Measurements from ENCODE around the gene MGMT. TPM values are rescaled to one million over a fixed set of nuclear protein-coding genes. Genes with fewer than 3 reads are reported as not detected.

The MGMT gene
- total and polyA plus RNA-seq, 4 donors: 9.9 to 39.6 (median 23.2) TPM

DNA sequence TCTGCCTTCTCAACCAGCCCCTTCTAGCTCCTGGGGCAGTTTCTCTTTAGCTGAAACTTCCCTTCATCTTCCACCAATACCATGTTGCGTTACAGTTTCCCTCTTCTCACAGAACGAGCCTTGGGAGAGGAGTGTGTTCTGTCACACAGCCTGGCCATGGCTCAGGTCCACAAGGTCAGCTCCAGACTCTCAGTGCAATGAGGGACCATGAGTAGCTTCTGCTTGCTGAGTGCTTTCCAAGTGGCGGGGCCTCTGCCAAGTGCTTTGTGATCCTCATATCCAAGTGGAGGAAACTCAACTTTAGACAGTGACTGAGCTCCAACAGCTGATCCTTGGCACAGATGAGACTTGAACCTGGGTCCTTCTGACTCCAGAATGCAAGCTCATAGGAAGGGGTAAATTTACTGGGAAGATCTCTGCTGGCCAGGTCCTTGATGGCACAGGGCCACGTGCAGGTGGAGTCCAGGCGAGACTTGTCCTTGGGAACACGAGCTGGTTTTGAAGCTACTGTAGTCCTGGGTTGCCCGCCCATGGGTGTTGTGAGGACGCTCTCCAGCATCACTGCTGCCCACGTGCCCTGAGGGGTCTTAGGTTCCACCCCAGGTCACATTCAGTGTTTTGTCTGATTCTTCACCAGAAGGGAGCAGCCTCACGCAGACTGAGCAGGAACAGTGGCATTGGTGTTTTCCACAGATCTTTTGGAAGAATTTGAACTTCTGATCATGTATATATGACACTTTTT is 259.0 kb downstream of the MGMT start:
- DNase-seq (no peak), ATAC-seq (ENCODE audit: insufficient read depth, low FRiP score) (no peak)
- no peak overlapping the region for H3K4me3 ChIP-seq
- H3K4me1 ChIP-seq (ENCODE audit: control insufficient read depth in 5 of 5, insufficient read depth in 5 of 5, low read length in 5 of 5): peaks cover 0 to 1% (median 0%) of the 10 kb centered on the region in 5 donors
- peaks cover 0 to 5% (median 0%) of the 10 kb centered on the region in 4 donors for H3K36me3 ChIP-seq (ENCODE audit: control insufficient read depth in 4 of 4, insufficient read depth in 4 of 4, low read length in 4 of 4)
- H3K9me3 ChIP-seq (ENCODE audit: control insufficient read depth in 4 of 4, insufficient read depth in 3 of 4, low read length in 3 of 4): peaks cover 0 to 22% (median 4%) of the 10 kb centered on the region in 4 donors
- H3K27me3 ChIP-seq (ENCODE audit: control insufficient read depth in 3 of 3, insufficient read depth in 3 of 3, low read length in 2 of 3): no peaks in the 10 kb centered on the region
- 95 to 96% methylated on average over 10 of the region's 10 CpGs for WGBS, 2 donors
- TF ChIP-seq, protein P1, sequence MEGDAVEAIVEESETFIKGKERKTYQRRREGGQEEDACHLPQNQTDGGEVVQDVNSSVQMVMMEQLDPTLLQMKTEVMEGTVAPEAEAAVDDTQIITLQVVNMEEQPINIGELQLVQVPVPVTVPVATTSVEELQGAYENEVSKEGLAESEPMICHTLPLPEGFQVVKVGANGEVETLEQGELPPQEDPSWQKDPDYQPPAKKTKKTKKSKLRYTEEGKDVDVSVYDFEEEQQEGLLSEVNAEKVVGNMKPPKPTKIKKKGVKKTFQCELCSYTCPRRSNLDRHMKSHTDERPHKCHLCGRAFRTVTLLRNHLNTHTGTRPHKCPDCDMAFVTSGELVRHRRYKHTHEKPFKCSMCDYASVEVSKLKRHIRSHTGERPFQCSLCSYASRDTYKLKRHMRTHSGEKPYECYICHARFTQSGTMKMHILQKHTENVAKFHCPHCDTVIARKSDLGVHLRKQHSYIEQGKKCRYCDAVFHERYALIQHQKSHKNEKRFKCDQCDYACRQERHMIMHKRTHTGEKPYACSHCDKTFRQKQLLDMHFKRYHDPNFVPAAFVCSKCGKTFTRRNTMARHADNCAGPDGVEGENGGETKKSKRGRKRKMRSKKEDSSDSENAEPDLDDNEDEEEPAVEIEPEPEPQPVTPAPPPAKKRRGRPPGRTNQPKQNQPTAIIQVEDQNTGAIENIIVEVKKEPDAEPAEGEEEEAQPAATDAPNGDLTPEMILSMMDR (IDR thresholded peaks at IDR 0.05; ENCODE audit: control extremely low read depth, extremely low read depth): no peak
- H3K27ac ChIP-seq (ENCODE audit: low read depth in 1 of 2, low read length in 1 of 2): no peak overlapping the region
- no peak overlapping the region for H3K9ac ChIP-seq (ENCODE audit: insufficient read depth in 1 of 2, low read length in 2 of 2)

DNA sequence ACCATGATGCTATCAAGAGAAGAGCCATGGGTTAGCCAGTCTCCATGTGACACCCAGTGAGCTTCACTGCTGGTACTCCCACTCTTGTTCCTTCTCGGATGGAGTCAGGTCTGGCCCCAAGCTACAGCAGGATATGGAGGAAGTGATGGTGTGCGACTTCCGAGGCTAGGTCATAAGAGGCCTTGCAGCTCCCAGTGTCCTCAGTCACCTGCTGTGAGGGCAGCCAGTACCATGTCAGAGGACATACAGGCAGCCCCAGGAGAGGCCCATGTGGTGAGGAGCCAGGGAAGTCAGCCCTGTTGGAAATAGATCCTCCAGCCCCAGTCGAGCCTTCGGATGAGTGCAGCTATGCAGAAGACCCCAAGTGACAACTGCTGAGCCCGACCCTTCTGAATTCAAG is 260.0 kb downstream of the MGMT start:
- Histone ChIP-seq H3K36me3 (ENCODE audit: control insufficient read depth in 4 of 4, insufficient read depth in 4 of 4, low read length in 4 of 4) (peaks cover 0 to 5% (median 0%) of the 10 kb centered on the region in 4 donors), H3K27me3 (ENCODE audit: control insufficient read depth in 3 of 3, insufficient read depth in 3 of 3, low read length in 2 of 3) (no peaks in the 10 kb centered on the region), H3K9me3 (ENCODE audit: control insufficient read depth in 4 of 4, insufficient read depth in 3 of 4, low read length in 3 of 4) (peaks cover 0 to 22% (median 4%) of the 10 kb centered on the region in 4 donors), H3K9ac (ENCODE audit: insufficient read depth in 1 of 2, low read length in 2 of 2) (no peak overlapping the region), H3K4me3 (no peak overlapping the region), H3K27ac (ENCODE audit: low read depth in 1 of 2, low read length in 1 of 2) (no peak overlapping the region), H3K4me1 (ENCODE audit: control insufficient read depth in 5 of 5, insufficient read depth in 5 of 5, low read length in 5 of 5) (peaks cover 0 to 1% (median 0%) of the 10 kb centered on the region in 5 donors)
- no peak for DNase-seq
- TF ChIP-seq, protein P1 (IDR thresholded peaks at IDR 0.05; ENCODE audit: control extremely low read depth, extremely low read depth): no peak
- 90 to 97% methylated on average over 6 of the region's 6 CpGs for WGBS, 2 donors
- no peak for ATAC-seq (ENCODE audit: insufficient read depth, low FRiP score)

DNA sequence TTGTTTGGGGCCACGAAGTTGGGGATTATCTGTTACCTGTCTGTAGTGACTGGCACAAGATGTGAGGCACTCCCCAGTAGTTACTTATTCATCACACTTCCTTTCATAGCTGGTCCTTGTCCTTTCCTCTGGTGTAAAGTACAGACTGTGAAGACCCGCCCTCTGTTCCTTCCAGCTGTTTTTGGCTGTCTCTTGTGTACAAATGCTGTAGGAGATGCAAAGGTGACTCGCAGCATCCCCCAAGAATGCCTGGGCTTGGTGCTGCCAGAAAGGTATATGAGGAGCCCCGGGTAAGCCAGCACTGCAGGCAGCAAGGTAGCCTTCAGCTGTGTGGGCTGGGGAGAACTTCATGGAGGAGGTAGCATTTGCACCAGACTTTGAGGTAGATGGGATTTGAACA is 260.5 kb downstream of the MGMT start:
- H3K27me3 ChIP-seq (ENCODE audit: control insufficient read depth in 3 of 3, insufficient read depth in 3 of 3, low read length in 2 of 3): no peaks in the 10 kb centered on the region
- peaks cover 0 to 5% (median 0%) of the 10 kb centered on the region in 4 donors for H3K36me3 ChIP-seq (ENCODE audit: control insufficient read depth in 4 of 4, insufficient read depth in 4 of 4, low read length in 4 of 4)
- peaks cover 0 to 22% (median 4%) of the 10 kb centered on the region in 4 donors for H3K9me3 ChIP-seq (ENCODE audit: control insufficient read depth in 4 of 4, insufficient read depth in 3 of 4, low read length in 3 of 4)
- H3K4me1 ChIP-seq (ENCODE audit: control insufficient read depth in 5 of 5, insufficient read depth in 5 of 5, low read length in 5 of 5): peaks cover 0 to 1% (median 0%) of the 10 kb centered on the region in 5 donors
- no peak overlapping the region for H3K27ac ChIP-seq (ENCODE audit: low read depth in 1 of 2, low read length in 1 of 2)
- WGBS, 2 donors: 88 to 97% methylated on average over 4 of the region's 4 CpGs
- no peak for ATAC-seq (ENCODE audit: insufficient read depth, low FRiP score)
- no peak overlapping the region for H3K9ac ChIP-seq (ENCODE audit: insufficient read depth in 1 of 2, low read length in 2 of 2)
- DNase-seq: no peak
- no peak overlapping the region for H3K4me3 ChIP-seq
- TF ChIP-seq, protein P1 (IDR thresholded peaks at IDR 0.05; ENCODE audit: control extremely low read depth, extremely low read depth): no peak
